ENCODE measurements around the gene HTR4.

- no peak for TF ChIP-seq CTCF (conservative IDR thresholded peaks at IDR 0.05; ENCODE audit: low read length)
- TF ChIP-seq EZH2phosphoT487 (IDR thresholded peaks at IDR 0.05; ENCODE audit: borderline replicate concordance), result no peak
These were observed 31.3 kb upstream of the HTR4 start for GRCh38 chr5:148685520-148686134.
